HG02973 (cell line): ENCODE measurements around the gene SLC13A1.
"Not testable (repeated sequence)": the region's sequence is repeated elsewhere in the genome, so short reads cannot be mapped to it uniquely, and the experiment has no call there.

Experiments
- ATAC-seq: cut with Tn5 transposase; IDR thresholded peaks from one replicate; pipeline ENCODE4 v1.9.1; 2021; ENCODE audit warnings: moderate library complexity; ENCODE audit not compliant: unreplicated experiment

SLC13A1 gene

GRCh38 chr7:123199883-123200282 is at the start of gene SLC13A1:
Gene SLC13A1, minus strand, starts transcription at chr7:123199969. Its CDS starts 23 bp downstream, at chr7:123199946.
- no peak for ATAC-seq

DNA sequence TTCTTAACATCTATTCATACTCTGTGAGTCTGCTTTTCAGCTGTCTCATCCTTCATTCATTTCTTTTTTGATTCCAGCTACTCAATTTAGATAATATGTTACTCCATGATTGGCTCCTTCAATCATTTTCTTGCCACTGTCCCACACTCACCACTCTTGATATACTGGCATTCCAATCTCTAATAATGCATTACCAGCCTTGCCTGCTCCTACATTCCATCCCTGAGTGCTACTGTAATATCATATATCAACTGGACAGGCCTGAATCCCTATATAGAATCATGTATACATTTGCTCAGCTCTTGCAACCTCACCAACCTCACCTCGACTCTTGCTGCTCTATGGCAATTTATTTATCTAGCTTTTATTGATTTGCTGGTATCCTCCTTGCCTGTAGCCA is 45.0 kb upstream of the SLC13A1 start:
- ATAC-seq = no peak

DNA sequence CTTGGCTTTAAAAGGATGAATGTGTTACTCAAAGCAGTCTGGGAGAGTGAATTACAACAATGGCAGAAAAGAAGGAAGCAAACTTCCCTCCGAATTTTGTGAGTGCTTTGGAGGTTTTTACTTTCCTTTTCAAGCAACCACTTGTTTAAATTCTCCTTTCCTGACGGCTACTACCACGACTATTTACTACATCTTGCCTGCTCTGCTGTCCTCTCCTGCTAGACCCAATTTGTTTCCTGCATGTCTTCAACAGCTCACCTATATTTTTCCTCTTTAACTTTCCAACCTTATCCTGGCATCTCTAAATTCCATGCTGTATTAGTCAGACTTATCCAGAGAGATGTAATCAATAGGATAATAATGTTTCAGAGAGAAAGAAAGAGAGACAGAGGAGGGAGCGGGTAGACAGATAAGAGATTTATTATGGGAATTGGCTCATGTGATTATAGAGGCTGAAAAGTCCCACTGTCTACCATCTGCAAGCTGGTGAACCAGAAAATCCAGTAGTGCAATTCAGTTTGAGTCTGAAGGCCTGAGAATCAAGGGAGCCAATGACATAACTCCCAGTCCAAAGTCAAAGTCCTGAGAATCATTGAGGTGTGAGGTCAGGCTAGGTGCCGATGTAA is 42.8 kb upstream of the SLC13A1 start:
- ATAC-seq = no peak

GRCh38 chr7:123241809-123242208 is 42.0 kb upstream of the SLC13A1 start:
- no peak for ATAC-seq

DNA sequence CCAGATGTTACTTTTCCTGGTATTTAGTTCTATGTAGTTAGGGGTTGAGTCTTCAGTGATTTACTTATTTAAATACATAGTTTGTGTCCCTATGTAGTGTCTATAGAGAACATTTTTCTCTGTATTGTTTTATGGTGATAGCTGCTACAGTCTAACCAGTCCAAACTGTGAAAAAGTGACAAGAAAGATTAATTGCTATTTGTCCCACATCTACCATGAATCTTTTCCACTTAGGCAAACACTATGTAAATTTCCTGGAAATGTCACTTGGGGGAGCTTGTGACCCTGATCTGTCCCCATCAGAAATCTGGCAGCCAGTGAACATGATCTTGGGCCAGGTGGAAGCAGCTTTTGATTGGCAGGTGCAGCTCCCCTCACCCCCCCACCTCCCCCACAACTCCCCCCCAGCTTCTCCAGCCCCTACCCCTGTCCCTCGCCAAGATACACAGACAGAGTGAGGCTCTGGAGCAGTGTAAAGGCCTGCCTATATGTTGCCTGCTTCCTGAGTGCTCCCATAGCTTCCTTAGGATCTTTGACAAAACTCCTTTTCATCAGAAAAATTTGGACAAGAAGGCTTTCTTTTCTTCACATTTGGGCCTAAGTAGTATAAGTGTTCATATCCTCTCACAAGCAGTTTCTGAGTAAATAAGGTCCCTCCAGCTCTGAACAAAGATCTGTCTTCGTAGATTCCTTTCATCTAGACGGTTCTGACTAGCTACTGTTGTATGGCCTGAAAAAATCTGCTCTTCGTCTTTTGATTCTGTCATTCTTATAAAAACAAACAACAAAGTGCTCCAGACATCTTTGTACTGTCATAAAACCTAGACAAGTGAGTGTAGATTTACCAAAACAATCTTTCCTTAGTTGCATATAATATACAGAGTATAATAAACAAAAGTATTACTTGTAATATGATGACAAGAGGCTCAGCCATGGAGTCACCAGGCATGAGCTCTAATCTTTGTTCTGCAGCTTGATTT is 31.5 kb upstream of the SLC13A1 start:
- no peak for ATAC-seq

GRCh38 chr7:123230603-123231002 is 30.8 kb upstream of the SLC13A1 start:
- no peak for ATAC-seq

DNA sequence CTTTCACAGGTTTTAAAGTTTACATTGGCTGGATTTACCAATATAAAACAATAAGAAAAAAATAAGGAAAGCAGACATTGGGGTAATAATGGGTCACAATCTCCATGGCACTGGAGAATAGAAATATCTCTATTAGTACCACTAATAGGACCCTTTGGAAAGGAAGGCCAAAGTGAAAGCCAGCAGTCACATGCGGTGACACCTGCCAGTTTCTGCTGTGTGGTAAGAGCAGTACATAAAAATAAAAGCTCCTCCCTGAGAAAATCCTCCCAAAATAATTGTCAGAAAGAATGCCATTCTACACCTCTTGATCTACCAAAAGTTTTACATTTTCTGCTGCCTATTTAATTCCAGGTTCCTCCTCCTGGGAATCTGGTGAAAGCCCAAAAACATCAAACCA is 30.4 kb upstream of the SLC13A1 start:
- no peak for ATAC-seq

DNA sequence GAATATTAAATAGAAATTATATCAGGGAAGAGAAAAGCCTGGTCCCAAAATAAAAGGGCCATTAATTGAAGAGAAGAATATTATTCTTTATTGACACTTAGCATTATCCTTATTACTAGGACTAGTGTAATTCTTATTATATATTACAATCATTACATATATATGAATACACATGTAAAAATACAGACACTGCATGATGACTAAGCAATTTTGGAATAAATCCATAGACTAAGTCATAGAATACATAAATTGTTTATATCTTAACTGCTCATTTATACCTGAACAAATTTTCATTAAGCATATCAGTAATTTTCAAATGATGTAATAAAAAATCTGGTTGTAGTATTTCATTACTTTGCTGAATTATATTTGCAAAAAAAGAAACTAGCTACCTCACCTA is 29.7 kb upstream of the SLC13A1 start:
- ATAC-seq = no peak

DNA sequence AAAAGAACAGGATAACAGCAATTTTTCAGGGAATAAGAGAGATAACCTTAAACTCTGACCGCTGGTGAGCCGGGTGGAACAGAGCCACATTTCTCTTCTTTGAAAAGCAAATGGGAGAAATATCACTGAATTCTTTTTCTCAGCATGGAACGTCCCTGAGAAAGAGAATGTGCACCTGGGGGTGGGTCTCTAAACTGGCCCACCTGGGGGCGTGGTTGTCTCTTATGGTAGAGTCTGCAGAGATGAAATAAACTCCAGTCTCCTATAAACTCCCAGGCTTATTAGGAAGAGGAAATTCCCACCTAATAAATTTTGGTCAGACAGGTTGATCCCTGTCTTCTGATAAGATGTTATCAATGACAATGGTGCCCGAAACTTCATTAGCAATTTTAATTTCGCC is 27.9 kb upstream of the SLC13A1 start:
- not testable (repeated sequence) for ATAC-seq

- no peak for ATAC-seq
These were observed 20.6 kb upstream of the SLC13A1 start for GRCh38 chr7:123220396-123220795.

- ATAC-seq = no peak
These were observed 19.1 kb upstream of the SLC13A1 start for GRCh38 chr7:123218866-123219265.

GRCh38 chr7:123216825-123217224 is 17.1 kb upstream of the SLC13A1 start:
- ATAC-seq = no peak

- no peak for ATAC-seq
These were observed 15.6 kb upstream of the SLC13A1 start for GRCh38 chr7:123215350-123215749.

GRCh38 chr7:123211545-123211944 is 11.8 kb upstream of the SLC13A1 start:
- ATAC-seq = no peak

GRCh38 chr7:123210986-123211385 is 11.2 kb upstream of the SLC13A1 start:
- ATAC-seq = no peak

- no peak for ATAC-seq
These were observed 10.0 kb upstream of the SLC13A1 start for GRCh38 chr7:123209786-123210185.

GRCh38 chr7:123208793-123209192 is 9.0 kb upstream of the SLC13A1 start:
- ATAC-seq = no peak

- ATAC-seq = no peak
These were observed 4.6 kb upstream of the SLC13A1 start for GRCh38 chr7:123204206-123204835.

- no peak for ATAC-seq
These were observed 2.1 kb upstream of the SLC13A1 start for GRCh38 chr7:123201901-123202300.

- ATAC-seq = no peak
These were observed 809 bp downstream of the SLC13A1 start for GRCh38 chr7:123198668-123199652.
